BLaER1 (cell line): ENCODE results near the gene KIAA0586.

Experiments
- H3K27ac ChIP-seq: shearing (Covaris generic); formaldehyde crosslinking; 2 replicates; pipeline ENCODE4 v1.8.1; 2022
- H3K27me3 ChIP-seq: shearing (Covaris generic); formaldehyde crosslinking; 2 replicates; pipeline ENCODE4 v1.8.1; 2022
- H3K36me3 ChIP-seq: shearing (Covaris generic); formaldehyde crosslinking; 2 replicates; pipeline ENCODE4 v1.8.1; 2022
- H3K4me1 ChIP-seq: shearing (Covaris generic); formaldehyde crosslinking; 2 replicates; pipeline ENCODE4 v1.8.1; 2022
- H3K4me2 ChIP-seq: shearing (Covaris generic); formaldehyde crosslinking; 2 replicates; pipeline ENCODE4 v1.8.1; 2022
- H3K4me3 ChIP-seq: shearing (Covaris generic); formaldehyde crosslinking; 2 replicates; pipeline ENCODE4 v1.8.1; 2022
- H3K9ac ChIP-seq: shearing (Covaris generic); formaldehyde crosslinking; 2 replicates; pipeline ENCODE4 v1.8.1; 2022
- H3K9me3 ChIP-seq: shearing (Covaris generic); formaldehyde crosslinking; 2 replicates; pipeline ENCODE4 v1.8.1; 2022
- H4K20me1 ChIP-seq: shearing (Covaris generic); formaldehyde crosslinking; 2 replicates; pipeline ENCODE4 v1.8.1; 2022
- Cebpa-rat ChIP-seq: shearing (Covaris generic); IDR thresholded peaks from 2 replicates; pipeline ENCODE4 v1.8.1; 2022

Gene KIAA0586

DNA sequence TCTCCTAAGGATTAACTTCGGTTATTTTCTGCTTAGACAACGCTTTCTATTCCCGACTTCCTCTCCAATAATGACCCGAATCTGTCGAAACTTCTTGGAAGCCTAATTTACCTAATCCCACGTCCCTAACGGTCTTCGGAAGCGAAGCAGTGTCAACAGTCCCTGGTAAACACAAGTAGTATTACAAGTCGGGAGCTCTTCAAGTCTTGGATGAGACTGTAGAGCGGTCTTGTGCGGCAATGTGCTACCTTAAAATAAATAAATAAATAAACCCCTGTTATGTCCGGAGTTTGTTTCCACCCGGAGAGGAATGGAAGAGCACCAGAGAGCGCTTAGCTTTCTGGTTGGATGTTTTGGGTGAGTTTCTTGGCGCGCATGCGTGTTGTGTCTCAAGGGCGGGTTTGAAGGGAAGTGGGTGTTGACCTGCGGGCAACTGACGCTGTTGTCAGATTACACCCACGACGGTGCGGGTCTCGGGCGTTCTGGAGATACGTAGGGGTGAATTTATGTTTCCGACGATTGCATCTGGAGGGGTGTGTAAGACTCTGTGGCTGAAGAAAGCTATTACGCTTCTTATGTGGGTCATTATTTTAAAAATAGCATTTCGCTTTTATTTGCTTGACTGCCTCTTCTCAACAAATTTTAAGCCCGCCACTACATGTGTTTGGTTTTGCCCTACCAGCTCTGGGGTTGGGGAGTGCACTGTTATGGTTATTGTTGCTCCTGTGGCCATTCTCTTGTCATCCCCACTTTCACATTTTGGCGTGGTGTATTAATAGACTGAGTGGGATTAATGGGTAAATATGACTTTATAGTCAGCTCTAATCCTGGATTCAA lies at the start of gene KIAA0586, which contains the start of gene TIMM9:
Gene KIAA0586 (plus strand): TSS at position 439 of the 837 bp plus-strand sequence. CDS start 546 bp downstream, outside the sequence.
Gene TIMM9 (minus strand): TSS at position 251 of the 837 bp plus-strand sequence. CDS start 15,586 bp downstream, outside the sequence.
- peak within 1 kb of the TSS; percentile 99 for H3K27ac ChIP-seq
- no peaks in the 10 kb centered on the region for H3K27me3 ChIP-seq
- no peak for TF ChIP-seq Cebpa-rat
- H3K4me3 ChIP-seq: peak within 1 kb of the TSS; percentile 89
- peaks cover 41% of the 10 kb centered on the region for H3K36me3 ChIP-seq
- peaks cover 37% of the 10 kb centered on the region for H3K4me1 ChIP-seq
- H3K9ac ChIP-seq: peak within 1 kb of the TSS; percentile 98
- peak within 1 kb of the TSS; percentile 88 for H3K4me2 ChIP-seq
- H3K9me3 ChIP-seq: no peaks in the 10 kb centered on the region
- H4K20me1 ChIP-seq: peaks cover 6% of the 10 kb centered on the region; the same call in 1 of the 2 replicates

DNA sequence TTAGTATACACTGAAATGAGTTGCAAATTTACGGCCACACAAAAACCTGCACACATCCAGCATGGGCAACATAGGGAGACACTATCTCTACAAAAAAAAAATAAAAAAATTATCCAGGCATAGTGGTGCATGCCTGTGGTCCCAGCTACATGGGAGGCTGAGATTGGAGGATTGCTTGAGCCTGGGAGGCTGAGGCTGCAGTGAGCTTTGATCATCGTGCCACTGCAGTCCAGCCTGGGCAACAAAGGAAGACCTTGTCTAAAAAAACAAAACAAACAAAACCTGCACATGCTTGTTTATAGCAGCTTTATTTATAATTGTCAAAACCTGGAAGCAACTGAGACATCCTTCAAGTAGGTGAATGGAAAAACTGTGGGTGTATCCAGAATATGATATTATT lies 36.7 kb upstream of the KIAA0586 start:
- H3K4me1 ChIP-seq: peaks cover 5% of the 10 kb centered on the region
- H3K36me3 ChIP-seq: peaks cover 4% of the 10 kb centered on the region; the same call in 1 of the 2 replicates
- no peak overlapping the region for H3K27ac ChIP-seq
- no peak for TF ChIP-seq Cebpa-rat
- no peaks in the 10 kb centered on the region for H4K20me1 ChIP-seq
- no peak overlapping the region for H3K9ac ChIP-seq
- no peaks in the 10 kb centered on the region for H3K9me3 ChIP-seq
- H3K4me2 ChIP-seq: no peak overlapping the region
- H3K4me3 ChIP-seq: no peak overlapping the region
- peaks cover 8% of the 10 kb centered on the region for H3K27me3 ChIP-seq

DNA sequence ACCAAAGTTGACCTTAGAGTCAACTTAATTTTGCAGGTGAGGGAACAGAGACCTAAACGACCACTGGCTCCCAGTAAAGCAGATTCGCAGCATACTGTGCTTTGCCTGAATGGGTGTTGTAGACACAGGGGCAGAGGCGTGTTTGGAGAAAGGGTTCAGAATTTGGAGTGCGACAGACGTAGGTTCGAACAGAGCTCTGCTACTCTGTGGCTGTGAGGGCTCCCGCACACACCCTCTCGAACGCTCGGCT lies 32.0 kb upstream of the KIAA0586 start:
- H3K4me2 ChIP-seq: peak overlapping the region; percentile 86
- no peaks in the 10 kb centered on the region for H3K36me3 ChIP-seq
- H3K4me3 ChIP-seq: peak overlapping the region; percentile 64
- H3K27me3 ChIP-seq: peaks cover 20% of the 10 kb centered on the region
- H3K9ac ChIP-seq: no peak overlapping the region
- no peak for TF ChIP-seq Cebpa-rat
- H3K9me3 ChIP-seq: no peaks in the 10 kb centered on the region
- H3K4me1 ChIP-seq: peaks cover 13% of the 10 kb centered on the region
- H3K27ac ChIP-seq: peak overlapping the region; percentile 56
- H4K20me1 ChIP-seq: no peaks in the 10 kb centered on the region

DNA sequence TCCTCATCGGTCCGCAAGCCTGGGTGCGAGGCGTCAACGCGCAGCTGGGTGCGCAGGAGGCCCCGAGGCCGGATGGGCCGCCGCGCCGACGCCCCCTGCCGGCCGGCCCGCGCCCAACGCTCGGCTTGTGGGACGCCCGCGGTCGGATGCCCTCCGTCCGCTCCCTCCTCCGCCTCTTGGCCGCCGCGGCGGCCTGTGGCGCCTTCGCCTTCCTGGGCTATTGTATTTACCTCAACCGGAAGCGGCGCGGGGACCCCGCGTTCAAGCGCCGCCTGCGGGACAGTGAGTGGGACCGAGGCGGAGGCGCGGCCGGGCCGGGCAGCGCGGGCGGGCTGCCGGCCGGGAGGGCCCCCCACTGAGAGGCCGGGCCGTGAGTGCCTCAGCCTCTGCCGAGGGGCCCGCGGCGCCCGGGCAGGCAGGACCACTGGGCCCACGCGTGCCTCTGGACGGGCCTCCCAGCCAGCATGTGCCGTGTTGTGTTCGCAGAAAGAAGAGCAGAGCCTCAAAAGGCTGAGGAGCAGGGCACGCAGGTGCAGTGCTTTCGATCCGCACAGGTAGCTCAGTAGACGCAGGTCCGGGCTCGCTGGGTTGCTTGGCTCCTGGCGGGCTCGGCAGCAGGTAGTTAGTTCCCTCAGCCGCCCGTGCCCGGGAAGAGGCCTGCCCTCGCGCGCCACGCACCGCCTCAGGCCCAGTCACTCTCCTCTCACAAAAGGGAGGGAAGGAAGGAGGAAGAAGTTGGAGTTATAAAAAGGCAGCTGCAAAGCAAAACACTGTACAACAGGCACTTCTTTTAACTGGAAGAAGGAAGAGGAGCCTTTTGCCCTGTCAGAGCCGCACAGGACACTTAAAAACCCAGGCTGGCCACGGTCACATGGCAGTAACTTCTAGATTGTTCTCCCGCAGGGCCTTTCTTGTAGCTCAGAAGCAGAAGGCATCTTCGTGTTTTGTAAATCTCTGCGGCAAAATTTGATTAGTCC lies 31.4 kb upstream of the KIAA0586 start, which contains the start of gene TOMM20L:
Gene TOMM20L (plus strand): TSS at position 119 of the 977 bp plus-strand sequence. CDS start 28 bp downstream, at position 147.
- Histone ChIP-seq H3K4me3 (peak within 1 kb of the TSS; percentile 64), H3K4me1 (peaks cover 13% of the 10 kb centered on the region), H3K27me3 (peaks cover 20% of the 10 kb centered on the region), H3K9me3 (no peaks in the 10 kb centered on the region), H3K27ac (peak within 1 kb of the TSS; percentile 56), H3K9ac (peak within 1 kb of the TSS; percentile 68), H3K36me3 (no peaks in the 10 kb centered on the region), H3K4me2 (peak within 1 kb of the TSS; percentile 86), H4K20me1 (no peaks in the 10 kb centered on the region)
- no peak for TF ChIP-seq Cebpa-rat

DNA sequence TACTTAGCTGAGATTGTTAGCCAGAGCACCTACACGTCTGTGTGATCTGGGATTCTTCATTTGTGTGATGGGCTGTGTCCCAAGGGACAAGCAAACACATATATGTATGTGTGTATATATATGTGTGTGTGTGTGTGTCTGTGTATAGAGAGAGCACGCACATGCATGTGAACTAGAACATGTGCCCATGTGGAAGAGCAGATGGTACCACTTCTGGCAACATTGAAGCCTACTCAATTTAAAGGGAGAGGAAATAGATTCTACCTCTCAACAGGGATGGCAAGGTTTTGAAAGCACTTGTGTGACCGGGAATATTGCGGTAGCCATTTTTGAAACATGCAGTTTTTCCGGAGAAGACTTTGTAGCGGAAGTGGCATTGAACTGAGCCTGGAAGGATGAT lies 30.4 kb upstream of the KIAA0586 start:
- H3K4me3 ChIP-seq: no peak overlapping the region
- no peak for TF ChIP-seq Cebpa-rat
- no peak overlapping the region for H3K4me2 ChIP-seq

DNA sequence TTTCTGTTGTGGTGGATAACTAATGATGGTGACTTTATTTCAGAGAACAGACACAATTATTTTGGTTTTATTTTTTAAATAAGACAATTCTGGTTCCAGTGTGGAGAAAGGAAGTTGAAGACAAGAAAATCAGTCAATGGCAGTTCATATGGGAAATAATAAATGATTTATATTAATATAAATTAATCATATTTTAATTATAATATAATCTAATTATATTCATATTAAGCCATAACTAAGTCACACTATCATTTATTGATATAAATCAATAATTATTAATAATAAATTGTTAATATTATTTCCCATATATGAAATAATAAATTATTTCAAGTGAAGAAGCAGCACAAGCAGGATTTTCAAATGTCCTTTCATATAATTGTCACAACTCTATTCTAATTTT lies 29.0 kb upstream of the KIAA0586 start:
- Histone ChIP-seq H3K27ac (no peak overlapping the region), H3K4me2 (no peak overlapping the region), H4K20me1 (no peaks in the 10 kb centered on the region), H3K36me3 (no peaks in the 10 kb centered on the region), H3K27me3 (peaks cover 20% of the 10 kb centered on the region), H3K9ac (no peak overlapping the region), H3K4me1 (peaks cover 13% of the 10 kb centered on the region), H3K9me3 (no peaks in the 10 kb centered on the region), H3K4me3 (no peak overlapping the region)
- TF ChIP-seq Cebpa-rat: no peak

More for the DNA sequence above, 30.4 kb upstream of the KIAA0586 start:
- H3K36me3 ChIP-seq: no peaks in the 10 kb centered on the region
- no peaks in the 10 kb centered on the region for H4K20me1 ChIP-seq
- H3K4me1 ChIP-seq: peaks cover 13% of the 10 kb centered on the region
- peaks cover 20% of the 10 kb centered on the region for H3K27me3 ChIP-seq
- H3K27ac ChIP-seq: no peak overlapping the region
- no peaks in the 10 kb centered on the region for H3K9me3 ChIP-seq
- no peak overlapping the region for H3K9ac ChIP-seq

DNA sequence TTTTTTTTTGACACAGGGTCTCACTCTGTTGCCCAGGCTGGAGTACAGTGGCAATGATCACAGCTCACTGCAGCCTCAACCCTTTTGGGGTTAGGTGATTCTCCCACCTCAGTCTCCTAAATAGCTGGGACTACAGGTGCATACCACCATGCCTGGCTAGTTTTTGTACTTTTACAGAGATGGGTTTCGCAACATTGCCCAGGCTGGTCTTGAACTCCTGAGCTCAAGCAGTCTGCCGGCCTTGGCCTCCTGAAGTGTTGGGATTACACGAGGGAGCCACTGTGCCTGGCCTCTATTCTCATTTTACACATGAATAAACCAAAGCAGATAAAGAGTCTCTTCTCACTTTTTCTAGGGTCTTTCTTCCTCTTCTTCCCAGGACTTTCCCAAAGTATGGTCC lies 28.6 kb upstream of the KIAA0586 start:
- no peak overlapping the region for H3K4me3 ChIP-seq
- peak; percentile 54; the same call in 1 of the 2 replicates for TF ChIP-seq Cebpa-rat
- no peaks in the 10 kb centered on the region for H3K9me3 ChIP-seq
- no peak overlapping the region for H3K27ac ChIP-seq
- H3K27me3 ChIP-seq: peaks cover 20% of the 10 kb centered on the region
- H3K4me1 ChIP-seq: peaks cover 13% of the 10 kb centered on the region
- no peaks in the 10 kb centered on the region for H3K36me3 ChIP-seq
- no peak overlapping the region for H3K9ac ChIP-seq
- no peak overlapping the region for H3K4me2 ChIP-seq
- H4K20me1 ChIP-seq: no peaks in the 10 kb centered on the region

DNA sequence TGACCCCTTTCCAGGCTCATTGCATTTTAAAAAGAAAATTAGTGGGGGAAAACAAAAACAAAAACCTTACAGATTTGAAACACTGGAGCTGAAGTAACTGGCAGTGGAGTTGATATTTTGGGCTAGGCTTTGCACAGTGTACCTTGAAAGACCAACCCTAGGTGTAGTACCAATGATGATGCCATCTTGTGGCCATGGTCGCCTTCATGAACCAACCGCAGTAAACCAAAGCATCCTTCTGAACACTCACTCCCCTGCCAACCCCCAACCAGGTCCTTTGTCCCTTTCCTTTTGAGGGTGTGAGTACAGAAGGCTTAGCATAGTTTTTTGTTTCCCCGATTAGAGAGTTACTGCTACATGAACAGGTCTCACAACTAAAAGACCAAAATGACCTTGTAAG lies 25.9 kb upstream of the KIAA0586 start:
- Histone ChIP-seq H3K4me3 (no peak overlapping the region), H3K27ac (no peak overlapping the region), H3K4me2 (no peak overlapping the region), H3K9me3 (no peaks in the 10 kb centered on the region), H3K36me3 (peaks cover 4% of the 10 kb centered on the region; the same call in 1 of the 2 replicates), H3K4me1 (peaks cover under 1% of the 10 kb centered on the region), H3K9ac (no peak overlapping the region), H4K20me1 (no peaks in the 10 kb centered on the region), H3K27me3 (peaks cover 4% of the 10 kb centered on the region)
- TF ChIP-seq Cebpa-rat: no peak

DNA sequence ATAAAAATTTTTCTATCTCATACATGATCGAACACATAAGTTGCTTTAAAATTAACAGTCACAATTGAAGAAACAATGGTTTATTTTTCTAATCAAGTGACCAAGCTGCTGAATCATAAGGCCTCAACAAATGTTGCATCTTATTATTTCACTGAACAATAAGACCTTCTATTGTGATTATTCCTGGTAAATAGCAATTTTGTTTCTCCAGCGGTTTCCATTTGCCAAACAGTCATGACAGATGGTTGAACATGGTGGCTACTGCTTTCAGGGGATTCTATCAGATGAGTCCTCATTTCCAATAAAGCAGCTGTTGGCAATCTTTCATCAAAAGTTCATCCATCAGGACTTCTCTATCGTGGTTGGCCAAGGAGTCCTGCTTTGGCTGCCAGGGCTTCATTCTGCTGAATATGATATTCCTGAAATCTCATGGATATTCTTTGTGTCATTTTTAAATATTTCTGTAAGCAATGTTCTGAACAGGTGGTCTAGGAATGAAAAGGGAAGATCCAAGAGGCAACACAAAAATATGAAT lies 18.8 kb upstream of the KIAA0586 start:
- H3K27me3 ChIP-seq: no peaks in the 10 kb centered on the region
- H3K9me3 ChIP-seq: no peaks in the 10 kb centered on the region
- H3K9ac ChIP-seq: no peak overlapping the region
- H3K4me3 ChIP-seq: no peak overlapping the region
- H3K27ac ChIP-seq: no peak overlapping the region
- TF ChIP-seq Cebpa-rat: no peak
- H3K36me3 ChIP-seq: peaks cover 66% of the 10 kb centered on the region
- H3K4me2 ChIP-seq: no peak overlapping the region
- no peaks in the 10 kb centered on the region; the same call in 1 of the 2 replicates for H4K20me1 ChIP-seq
- no peaks in the 10 kb centered on the region for H3K4me1 ChIP-seq
